HS-5 (cell line): ENCODE results near the gene XAB2.
"Not testable (repeated sequence)": the region's sequence is repeated elsewhere in the genome, so short reads cannot be mapped to it uniquely, and the experiment has no call there.

Source experiments
- DNase-seq: peaks from one replicate; pipeline ENCODE4 v3.0.0-alpha.2; 2012; ENCODE audit warnings: low read depth

The XAB2 gene

DNA sequence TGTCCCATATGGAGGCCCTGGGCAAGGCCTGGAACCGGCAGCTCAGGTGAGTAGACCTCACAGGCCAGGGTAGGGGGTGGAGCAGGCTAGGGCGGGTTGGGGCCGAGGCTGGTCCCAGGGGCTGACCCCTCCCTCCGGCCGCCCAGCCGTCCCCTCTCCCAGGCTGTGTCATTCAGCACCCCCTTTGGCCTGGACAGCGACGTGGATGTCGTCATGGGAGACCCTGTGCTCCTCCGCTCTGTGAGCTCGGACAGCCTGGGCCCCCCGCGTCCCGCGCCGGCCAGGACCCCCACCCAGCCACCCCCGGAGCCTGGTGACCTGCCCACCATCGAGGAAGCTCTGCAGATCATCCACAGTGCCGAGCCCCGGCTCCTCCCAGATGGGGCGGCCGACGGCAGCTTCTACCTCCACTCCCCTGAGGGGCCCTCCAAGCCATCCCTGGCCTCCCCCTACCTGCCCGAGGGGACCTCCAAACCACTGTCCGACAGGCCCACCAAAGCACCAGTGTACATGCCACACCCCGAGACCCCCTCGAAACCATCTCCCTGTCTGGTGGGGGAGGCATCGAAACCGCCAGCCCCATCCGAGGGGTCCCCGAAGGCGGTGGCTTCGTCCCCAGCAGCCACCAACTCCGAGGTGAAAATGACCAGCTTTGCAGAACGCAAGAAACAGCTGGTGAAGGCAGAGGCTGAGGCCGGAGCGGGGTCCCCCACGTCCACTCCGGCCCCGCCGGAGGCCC is 17.6 kb downstream of the XAB2 start:
- no peak for DNase-seq

DNA sequence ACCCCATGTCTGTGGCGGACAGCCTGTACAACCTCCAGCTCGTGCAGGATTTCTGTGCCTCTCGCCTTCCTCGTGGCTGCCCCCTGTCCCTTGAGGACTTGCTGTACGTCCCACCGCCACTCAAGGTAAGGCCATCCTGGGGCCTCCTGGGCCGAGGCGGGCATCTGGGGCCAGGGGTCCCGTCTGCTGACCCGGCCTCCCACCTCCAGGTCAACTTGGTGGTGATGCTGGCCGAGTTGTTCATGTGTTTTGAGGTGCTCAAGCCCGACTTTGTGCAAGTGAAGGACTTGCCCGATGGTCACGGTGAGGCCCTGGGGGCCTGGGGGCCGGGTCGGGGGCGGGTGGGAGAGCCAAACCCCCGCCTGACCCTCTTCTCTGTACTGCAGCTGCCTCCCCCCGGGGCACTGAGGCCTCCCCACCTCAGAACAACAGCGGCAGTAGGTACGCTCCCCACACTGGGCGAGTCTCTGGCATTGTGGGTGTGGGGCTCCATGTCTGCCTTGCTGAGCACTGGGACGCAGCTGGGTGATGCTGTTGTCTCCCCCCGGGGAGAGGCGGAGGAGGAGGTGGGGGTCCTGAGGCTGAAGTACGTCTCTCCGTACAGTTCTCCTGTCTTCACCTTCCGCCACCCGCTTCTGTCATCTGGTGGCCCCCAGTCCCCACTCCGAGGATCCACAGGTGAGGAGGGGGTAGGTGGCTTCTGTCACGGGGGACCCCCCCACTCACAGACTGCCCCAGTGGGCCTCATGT is 18.7 kb downstream of the XAB2 start:
- DNase-seq: no peak

GRCh38 chr19:7607874-7608560 is 21.3 kb downstream of the XAB2 start:
- no peak for DNase-seq

DNA sequence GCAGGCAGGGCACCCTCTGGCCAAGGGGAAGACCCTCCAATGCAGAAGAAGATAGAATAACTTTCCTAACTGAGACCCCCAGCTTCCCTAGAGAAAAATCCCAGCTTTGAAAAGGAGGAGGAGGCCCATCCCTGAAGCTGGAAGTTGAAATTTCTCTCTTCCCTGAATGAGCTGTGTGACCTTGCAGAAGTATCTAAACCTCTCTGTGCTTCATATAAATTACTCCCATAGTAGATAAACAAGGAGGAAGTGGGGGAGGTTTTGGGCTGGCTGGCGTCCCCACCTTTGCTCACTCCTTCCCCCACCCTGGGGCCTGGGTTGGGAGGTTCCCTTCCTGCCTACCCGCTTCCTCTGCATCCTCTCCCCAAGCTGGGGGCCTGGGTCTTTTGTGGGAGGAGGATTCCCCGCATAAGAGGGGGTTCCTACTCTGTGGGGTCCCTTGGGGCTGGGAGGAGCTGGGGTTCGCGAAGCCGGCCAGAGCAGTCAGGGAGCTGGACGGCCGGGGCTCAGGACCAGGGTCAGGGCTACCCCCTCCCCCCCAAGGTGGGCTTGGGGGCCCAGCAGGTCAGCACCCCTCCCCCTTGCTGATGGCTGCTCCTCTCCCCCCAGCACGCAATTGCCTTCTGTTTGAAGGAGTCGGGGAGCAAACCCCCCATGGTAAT is 22.0 kb downstream of the XAB2 start:
- no peak for DNase-seq

DNA sequence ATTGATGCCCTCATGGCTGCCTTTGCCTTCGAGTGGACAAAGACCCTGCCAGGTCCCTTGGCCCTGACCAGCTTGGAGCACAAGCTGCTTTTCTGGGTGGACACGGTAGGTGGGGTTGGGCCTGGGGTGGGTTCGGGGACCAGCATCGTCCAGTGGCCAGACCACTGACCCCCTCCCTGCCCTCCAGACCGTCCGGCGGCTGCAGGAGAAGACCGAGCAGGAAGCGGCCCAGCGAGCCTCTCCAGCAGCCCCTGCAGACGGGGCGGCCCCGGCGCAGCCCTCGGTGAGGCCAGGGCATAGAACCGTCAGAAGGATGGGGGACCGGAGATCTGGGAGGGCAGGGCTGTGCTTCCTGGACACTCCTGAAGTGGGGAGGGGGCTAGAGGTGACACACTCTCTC is 23.1 kb downstream of the XAB2 start:
- no peak for DNase-seq

DNA sequence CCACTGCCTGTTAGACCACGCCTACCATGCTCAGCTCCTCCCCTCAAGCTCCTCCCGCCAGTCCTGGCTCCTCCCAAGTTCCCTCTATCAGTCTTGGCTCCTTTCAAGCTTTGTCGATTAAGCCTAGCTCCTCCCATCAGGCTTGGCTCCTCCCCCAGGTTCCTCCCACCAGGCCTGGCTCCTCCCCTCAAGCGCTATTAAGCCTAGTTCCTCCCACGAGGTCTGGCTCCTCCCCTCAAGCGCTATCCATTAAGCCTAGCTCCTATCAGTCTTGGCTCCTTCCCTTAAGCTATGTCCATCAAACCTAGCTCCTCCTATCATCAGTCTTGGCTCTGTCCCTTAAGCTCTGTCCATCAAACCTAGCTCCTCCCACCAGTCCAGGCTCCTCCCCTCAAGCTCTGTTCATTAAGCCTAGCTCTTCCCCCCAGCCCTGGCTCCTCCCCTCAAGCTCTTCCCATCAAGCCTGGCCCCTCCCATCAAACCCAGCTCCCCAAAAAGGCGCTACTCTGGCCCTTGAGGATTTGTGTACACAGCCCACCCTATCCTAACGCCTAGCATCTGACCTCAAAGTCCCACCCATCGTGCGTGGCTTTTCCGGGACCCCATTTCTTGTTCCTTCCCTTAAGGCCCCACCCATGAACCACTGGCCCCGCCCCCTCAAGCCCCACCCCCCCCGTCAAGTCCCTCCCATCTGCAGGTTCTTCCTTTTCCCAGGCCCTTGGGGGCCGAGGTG is 23.7 kb downstream of the XAB2 start:
- no peak for DNase-seq

DNA sequence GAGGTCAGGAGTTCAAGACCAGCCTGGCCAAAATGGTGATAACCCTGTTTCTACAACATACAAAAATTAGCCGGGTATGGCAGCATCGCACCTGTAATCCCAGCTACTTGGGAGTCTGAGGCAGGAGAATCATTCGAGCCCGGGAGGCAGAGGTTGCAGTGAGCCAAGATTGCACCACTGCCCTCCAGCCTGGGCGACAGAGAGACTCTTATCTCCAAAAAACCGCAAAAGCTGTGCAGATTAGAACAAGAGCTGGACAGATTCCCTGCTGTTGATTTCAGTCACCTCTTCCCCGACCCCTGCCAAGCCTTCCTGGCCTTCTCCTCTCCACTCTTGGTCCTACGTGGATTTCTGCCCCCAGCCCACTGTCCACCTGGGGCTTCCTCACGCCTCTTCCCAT is 25.4 kb downstream of the XAB2 start:
- DNase-seq: no peak

DNA sequence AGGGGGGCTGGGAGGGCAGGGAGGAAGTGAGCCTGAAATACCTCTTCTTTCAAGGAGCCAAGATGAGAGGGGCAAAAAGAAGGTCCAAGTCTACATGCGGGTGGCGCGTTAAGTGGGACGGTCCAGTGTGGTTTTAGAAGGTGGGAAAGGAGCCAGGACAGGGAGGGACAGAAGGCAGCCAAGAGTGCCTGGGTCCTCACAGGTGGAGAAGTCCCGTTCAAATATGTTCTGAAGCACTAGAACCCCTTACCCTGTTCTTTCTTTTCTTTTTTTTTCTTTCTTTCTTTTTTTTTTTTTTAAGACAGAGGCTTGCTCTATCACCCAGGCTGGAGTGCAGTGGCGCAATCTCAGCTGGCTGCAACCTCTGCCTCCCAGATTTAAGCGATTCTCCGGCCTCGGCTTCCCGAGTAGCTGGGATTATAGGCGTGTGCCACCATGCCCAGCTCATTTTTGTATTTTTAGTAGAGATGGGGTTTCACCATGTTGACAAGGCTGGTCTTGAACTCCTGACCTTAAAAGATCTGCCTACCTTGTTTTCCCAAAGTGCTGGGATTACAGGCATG is 26.3 kb downstream of the XAB2 start:
- no peak for DNase-seq

DNA sequence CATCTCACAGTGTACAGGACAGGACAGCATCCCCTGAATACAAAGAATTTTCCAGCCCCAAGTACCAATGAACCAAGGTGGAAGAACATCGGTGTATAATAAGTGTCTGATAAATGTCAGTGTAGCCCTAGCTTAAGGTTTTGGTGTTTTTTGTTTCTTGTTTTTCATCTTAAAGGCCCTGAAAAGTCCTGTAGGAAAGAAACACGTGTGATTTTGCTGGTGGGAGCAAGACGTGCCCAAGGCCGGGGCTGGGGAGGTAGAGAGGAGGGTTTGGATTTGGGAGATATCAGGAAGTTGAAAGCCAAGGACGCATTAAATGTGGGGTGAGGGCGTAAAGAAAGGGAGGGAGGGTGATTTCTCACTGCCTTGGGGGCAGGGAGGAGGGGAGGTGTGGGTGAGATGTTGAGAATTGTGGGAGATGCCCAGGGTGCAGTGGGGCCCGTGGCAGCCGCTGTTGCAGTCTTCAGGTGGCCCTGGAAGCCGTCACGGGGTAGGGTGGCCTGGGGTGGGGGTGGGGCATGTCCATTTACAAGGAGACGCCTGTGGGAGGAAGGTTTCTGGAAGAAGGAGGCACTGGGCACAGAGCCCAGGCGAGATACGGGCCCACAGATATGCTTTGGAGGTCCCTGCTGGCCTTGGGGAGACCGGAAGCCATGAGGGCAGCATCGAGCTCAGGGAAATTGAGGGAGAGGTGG is 27.0 kb downstream of the XAB2 start:
- no peak for DNase-seq

DNA sequence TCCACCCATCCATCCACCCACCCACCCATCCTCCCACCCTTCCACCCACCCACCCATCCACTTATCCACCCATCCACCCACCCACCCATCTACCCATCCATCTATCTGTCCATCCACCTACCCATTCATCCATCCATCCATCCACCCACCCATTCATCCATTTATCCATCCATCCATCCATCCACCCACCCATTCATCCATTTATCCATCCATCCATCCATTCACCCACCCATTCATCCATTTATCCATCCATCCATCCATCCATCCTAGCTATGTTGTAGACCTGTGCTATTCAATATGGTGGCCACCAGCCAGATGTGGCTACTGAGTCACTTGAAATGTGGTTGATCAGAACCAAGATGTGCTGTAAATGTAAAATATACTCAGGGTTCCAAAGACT is 28.6 kb downstream of the XAB2 start:
- no peak for DNase-seq

- no peak for DNase-seq
These were observed 31.2 kb downstream of the XAB2 start for GRCh38 chr19:7598180-7598579.

DNA sequence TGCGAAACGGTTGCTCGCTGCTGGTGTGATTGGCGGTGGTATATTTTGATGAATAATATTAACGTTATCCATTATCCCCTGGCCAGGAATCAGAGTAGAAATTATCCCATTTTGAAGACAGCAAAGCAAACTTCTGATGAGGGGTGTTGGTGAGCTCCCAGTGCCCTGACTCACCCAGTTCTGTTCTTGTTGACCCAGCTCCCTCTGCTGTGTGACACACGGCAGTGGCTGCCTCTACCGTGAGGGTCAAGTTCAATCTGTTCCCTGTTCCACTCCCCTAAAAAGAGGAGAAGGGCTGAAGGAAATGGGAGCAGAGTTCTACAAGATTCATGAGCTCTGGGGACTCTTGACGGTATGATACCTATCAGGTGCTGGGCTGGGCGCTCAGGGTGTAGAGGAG is 31.7 kb downstream of the XAB2 start:
- DNase-seq: no peak

- no peak for DNase-seq
These were observed 33.0 kb downstream of the XAB2 start for GRCh38 chr19:7596211-7596937.

DNA sequence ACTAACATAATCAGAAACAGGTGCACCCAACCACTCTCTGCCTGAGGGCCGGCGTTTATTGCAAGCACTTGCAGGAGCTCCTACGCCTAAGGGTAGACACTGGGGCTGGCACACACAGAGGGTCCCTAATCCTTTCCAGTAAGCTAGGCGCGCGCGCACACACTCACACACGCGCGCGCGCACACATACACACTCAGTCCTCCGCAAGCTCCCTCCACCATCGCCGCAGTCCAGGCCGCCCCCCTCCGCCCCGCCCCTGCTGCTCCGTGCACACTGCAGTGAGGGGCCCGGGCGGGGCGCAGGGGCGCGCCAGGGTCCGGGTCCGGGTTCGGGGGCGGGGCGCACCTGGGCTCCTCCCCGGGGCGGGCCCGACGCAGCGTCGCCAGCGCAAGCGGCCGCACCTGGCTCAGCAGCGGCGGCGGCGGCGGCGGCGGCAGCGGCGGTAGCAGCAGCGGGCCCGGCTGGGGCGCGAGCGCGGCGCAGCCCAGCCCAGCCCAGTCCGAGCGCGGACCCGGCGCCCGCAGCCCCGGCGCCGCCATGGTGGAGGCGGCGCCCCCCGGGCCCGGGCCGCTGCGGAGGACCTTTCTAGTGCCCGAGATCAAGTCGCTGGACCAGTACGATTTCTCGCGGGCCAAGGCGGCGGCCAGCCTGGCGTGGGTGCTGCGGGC is 33.7 kb downstream of the XAB2 start, which contains the start of gene CAMSAP3:
TSS of gene CAMSAP3 (plus strand) at position 398 of the 668 bp plus-strand sequence. CDS start at position 538, 140 bp downstream.
- DNase-seq: no peak

- no peak for DNase-seq
These were observed 39.1 kb downstream of the XAB2 start for GRCh38 chr19:7590256-7590655.

DNA sequence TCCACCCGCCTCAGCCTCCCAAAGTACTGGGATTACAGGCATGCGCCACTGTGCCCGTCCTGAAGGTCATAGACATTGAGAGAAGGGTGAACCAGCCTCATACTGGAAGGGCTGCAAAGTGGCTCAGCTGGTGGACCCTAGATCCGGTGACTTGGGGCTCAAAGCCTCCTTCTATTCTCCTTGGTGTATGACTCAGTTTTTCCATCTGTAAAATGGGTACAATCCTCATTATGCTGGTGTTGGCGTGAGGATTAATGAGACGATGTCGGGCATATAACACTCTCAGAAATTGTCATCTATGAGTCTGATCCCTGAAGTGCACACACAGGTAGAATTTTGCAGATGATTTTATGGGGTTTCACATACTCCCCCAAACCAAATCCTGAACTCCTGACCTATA is 39.5 kb downstream of the XAB2 start:
- DNase-seq: no peak

DNA sequence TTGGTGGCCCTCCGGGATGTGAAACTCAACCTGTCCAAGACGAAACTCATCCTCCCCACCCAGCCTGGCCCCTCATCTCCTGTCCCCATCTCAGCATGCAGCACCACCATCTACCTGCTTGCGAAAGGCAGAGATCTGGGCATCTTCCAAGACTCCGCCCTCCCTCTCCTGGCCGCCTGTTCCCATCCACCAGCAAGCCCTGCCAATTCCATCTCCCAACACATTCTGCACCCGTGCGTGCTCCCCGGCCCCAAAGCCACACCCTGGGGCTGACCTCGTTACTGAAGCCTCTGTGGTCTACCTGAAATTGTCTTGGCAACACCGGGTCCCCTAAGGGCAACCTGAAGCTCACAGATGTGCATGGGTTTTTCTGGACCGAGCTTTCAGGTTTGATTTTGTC is 46.9 kb downstream of the XAB2 start:
- no peak for DNase-seq

DNA sequence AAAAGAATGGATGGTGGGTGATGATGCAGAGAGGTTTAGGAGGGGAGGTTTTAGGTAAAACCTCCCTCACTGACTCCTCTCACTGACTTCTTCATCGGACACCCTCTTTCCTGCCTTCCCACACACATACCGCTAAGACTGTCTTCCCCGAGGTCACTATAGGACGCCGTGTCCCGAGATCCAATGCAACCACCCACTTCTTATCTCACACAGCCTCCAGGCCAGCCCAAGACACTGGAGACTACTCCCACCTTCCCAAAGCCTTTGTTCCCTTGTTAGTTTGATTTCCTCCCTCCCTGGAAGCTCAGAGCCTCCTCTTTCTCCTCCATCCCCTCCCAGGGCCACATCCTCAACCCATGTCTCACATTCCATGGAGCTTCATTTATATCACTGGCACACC is 50.2 kb downstream of the XAB2 start:
- DNase-seq: no peak

DNA sequence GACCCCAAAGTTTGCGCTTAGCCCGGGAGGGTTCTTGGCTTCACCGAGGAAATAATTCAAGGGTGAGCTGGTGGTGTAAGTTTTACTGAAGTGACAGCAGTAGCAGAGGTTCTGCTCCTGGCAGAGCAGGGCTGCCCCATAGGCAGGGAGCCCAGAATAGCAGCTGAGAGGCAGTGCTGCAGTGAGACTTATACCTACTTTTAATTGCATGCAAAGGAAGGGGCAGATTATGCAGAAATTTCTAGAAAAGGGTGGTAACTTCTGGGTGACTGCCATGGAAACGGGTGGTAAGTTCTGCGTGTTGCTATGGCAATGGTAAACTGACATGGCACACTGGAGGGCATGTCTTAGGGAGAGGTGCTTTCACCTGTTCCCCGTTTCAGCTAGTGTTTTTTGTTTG is 51.2 kb downstream of the XAB2 start:
- DNase-seq: no peak

DNA sequence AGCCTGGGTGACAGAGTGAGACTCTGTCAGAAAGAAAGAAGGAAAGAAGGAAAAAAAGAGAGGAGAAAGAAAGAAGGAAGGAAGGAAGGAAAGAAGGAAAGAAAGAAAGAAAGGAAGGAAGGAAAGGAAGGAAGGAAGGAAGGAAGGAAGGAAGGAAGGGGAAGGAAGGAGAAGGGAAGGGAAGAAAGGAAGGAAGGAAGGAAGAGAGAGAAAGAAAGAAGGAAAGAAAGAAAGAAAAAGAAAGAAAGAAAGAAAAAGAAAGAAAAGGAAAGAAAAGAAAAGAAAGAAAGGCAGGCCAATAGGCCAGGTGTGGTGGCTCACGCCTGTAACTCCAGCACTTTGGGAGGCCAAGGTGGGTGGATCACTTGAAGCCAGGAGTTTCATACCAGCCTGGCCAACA is 51.9 kb downstream of the XAB2 start:
- not testable (repeated sequence) for DNase-seq
